ENCODE data around the gene SSU72. TPM values are rescaled to one million over a fixed set of nuclear protein-coding genes. Genes with fewer than 3 reads are reported as not detected.

Gene SSU72
- total RNA-seq, 1 donor from 2014 or later: 104 TPM

GRCh38 chr1:1540090-1540817, 34.4 kb downstream of the SSU72 start, which contains the start of gene TMEM240:
TMEM240 (minus strand) TSS chr1:1540624; CDS start chr1:1540346, 278 bp downstream.
- TF ChIP-seq CTCF (IDR thresholded peaks at IDR 0.05; ENCODE audit: borderline replicate concordance): no peak

GRCh38 chr1:1539310-1540089, 35.2 kb downstream of the SSU72 start:
- DNase-seq: peak; percentile 38
- Histone ChIP-seq H3K36me3 (peaks cover 26% of the 10 kb centered on the region), H3K4me3 (peak overlapping the region; percentile 73), H3K27me3 (ENCODE audit: low read depth) (no peaks in the 10 kb centered on the region), H3K4me1 (peaks cover 57% of the 10 kb centered on the region), H3K27ac (replicated peaks) (peak overlapping the region; percentile 86), H3K9me3 (replicated peaks) (no peaks in the 10 kb centered on the region)
- intact Hi-C loops (cut with micrococcal nuclease): no loop called here
- TF ChIP-seq CTCF (IDR thresholded peaks at IDR 0.05; ENCODE audit: borderline replicate concordance): no peak

More at GRCh38 chr1:1540090-1540817, 34.4 kb downstream of the SSU72 start, which contains the start of gene TMEM240:
- Histone ChIP-seq H3K27ac (replicated peaks) (peak within 1 kb of the TSS; percentile 86), H3K27me3 (ENCODE audit: low read depth) (no peaks in the 10 kb centered on the region), H3K9me3 (replicated peaks) (no peaks in the 10 kb centered on the region), H3K4me3 (peak within 1 kb of the TSS; percentile 73), H3K4me1 (peaks cover 62% of the 10 kb centered on the region), H3K36me3 (peaks cover 23% of the 10 kb centered on the region)
- DNase-seq: peak; percentile 86
- intact Hi-C loops (cut with micrococcal nuclease): no loop called here

DNA sequence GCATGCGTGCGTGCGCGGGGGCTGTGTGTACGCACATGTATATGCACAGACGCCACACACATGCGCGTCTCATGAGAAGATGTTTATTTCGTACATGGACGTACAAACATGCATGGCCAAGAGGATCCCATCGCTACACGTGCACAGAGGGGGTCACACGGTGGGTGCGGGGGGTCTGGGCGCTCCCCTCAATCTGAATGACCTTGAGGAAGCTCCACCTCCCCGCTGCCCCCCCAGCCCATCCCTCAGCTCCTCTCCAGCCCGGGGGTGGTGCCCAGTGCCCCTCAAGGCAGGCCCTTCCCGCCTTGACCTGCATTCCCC, 35.7 kb downstream of the SSU72 start:
- H3K27me3 ChIP-seq (ENCODE audit: low read depth): no peaks in the 10 kb centered on the region
- DNase-seq: no peak
- peaks cover 57% of the 10 kb centered on the region for H3K4me1 ChIP-seq
- peak overlapping the region; percentile 73 for H3K4me3 ChIP-seq
- no peaks in the 10 kb centered on the region for H3K9me3 ChIP-seq (replicated peaks)
- no peak for TF ChIP-seq CTCF (IDR thresholded peaks at IDR 0.05; ENCODE audit: borderline replicate concordance)
- intact Hi-C loops (cut with micrococcal nuclease): no loop called here
- H3K36me3 ChIP-seq: peaks cover 26% of the 10 kb centered on the region
- peak overlapping the region; percentile 86 for H3K27ac ChIP-seq (replicated peaks)

- Histone ChIP-seq H3K36me3 (peaks cover 26% of the 10 kb centered on the region), H3K9me3 (replicated peaks) (no peaks in the 10 kb centered on the region), H3K4me1 (peaks cover 61% of the 10 kb centered on the region)
Measured at GRCh38 chr1:1538334-1538733, 36.3 kb downstream of the SSU72 start.

More at GRCh38 chr1:1538334-1538733, 36.3 kb downstream of the SSU72 start:
- Histone ChIP-seq H3K4me3 (no peak overlapping the region), H3K27ac (replicated peaks) (peak overlapping the region; percentile 86), H3K27me3 (ENCODE audit: low read depth) (no peaks in the 10 kb centered on the region)
- intact Hi-C loops (cut with micrococcal nuclease): no loop called here
- no peak for TF ChIP-seq CTCF (IDR thresholded peaks at IDR 0.05; ENCODE audit: borderline replicate concordance)
- DNase-seq: no peak

Data from left ventricle myocardium inferior (tissue), 1 donor.